ENCODE results near the gene PLA2G3. TPM values are rescaled to one million over a fixed set of nuclear protein-coding genes. Genes with fewer than 3 reads are reported as not detected.

The PLA2G3 gene
- total RNA-seq, 1 donor from 2014 or later: 5.0 TPM

DNA sequence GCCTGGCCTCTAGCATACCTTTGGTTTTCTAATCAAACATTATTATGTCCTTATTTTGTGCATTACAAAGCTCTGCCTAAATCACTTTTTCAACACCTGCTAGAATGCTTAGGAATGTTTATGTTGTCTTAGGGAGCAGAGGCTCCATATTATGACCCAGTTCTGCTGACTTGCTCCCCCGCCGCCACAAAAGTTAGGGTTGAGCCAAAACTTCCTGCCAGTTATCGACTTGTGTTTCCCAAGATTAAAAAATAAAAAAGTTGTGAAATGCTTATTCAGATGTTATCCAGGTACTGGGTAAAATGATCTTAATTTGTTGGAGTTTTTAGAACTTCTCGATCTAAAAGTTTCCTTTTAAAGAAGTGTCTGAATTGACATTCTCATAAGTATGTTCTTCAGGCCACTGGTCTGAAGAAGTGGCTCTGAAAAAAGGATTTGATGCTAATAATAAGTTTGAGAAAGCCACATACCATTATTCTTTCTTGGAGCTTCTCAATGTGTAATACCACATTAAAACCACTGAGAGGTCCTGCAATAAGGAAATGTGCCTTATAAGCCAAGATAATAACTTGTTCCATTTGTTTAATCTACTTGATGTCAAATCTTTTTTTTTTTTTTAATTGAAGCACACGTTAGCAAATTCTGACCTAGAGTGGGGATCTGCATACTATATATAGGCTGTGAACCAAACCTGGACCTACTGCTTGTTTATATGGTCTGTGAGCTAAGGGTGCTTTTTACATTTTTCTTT, 21.9 kb upstream of the PLA2G3 start:
- intact Hi-C loops (cut with DNase I): no loop called here
- TF ChIP-seq CTCF (IDR thresholded peaks at IDR 0.05): no peak
- peaks cover 30% of the 10 kb centered on the region for H3K4me1 ChIP-seq
- no peak overlapping the region for H3K27ac ChIP-seq
- ATAC-seq: no peak
- no peaks in the 10 kb centered on the region for H3K9me3 ChIP-seq
- H3K36me3 ChIP-seq: peaks cover 34% of the 10 kb centered on the region
- DNase-seq: no peak
- no peaks in the 10 kb centered on the region for H3K27me3 ChIP-seq (ENCODE audit: low read depth)
- no peak overlapping the region for H3K4me3 ChIP-seq

DNA sequence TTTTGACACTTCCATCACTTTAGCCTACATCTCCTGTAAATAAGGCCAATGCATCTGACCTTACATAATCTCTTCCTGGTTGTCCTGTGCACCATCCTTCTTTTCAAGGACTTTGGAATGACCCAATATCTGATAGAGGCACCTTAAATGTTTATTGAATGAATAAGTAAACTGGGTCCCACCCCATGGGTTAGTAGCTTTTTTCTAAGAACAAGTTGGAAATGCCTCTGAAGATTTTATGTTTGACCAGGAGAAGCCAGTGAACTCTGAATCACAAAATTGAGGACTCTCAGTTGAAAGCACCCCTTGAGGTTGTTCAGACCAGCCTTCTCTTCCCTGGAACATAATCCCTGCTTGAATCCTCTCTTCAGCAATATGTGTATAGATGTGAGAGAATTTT, 21.1 kb upstream of the PLA2G3 start:
- no peaks in the 10 kb centered on the region for H3K9me3 ChIP-seq
- ATAC-seq (no peak), DNase-seq (no peak)
- no peaks in the 10 kb centered on the region for H3K27me3 ChIP-seq (ENCODE audit: low read depth)
- H3K27ac ChIP-seq: no peak overlapping the region
- TF ChIP-seq CTCF (IDR thresholded peaks at IDR 0.05): no peak
- intact Hi-C loops (cut with DNase I): no loop called here
- H3K4me3 ChIP-seq: peak overlapping the region; percentile 87
- peaks cover 30% of the 10 kb centered on the region for H3K4me1 ChIP-seq
- H3K36me3 ChIP-seq: peaks cover 28% of the 10 kb centered on the region

DNA sequence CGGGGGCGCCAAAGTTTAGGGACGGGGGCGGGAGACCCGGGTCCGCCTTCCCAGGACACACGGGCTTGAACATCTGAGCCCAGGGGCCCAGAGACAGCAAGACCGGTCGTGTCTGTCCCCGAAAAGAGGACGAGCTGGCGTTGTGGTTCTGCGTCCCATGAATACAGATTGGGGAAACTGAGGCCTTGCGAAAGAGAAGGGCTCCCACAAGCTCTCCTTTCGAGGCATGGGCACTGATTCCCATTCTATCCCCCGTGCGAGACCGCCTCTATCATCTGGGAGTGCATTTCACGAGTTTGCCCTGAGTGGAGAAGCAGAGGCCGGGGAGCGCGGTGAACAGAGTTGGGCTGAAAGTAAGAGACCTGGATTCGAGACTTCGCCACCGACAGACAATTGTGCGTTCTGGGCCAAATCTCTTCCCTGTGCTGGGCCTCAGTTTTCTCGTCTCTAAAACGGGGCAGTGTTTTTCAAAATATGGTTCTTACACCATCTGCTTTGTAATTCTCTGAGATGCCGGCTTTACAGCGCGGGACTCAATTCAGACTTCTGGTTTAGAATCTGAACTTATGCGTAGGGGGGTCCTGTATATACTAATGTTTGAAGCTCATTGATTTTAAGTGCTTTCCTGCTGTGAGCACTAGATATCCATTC, 20.1 kb upstream of the PLA2G3 start:
- peak overlapping the region; percentile 91 for H3K27ac ChIP-seq
- no peak for DNase-seq
- peaks cover 35% of the 10 kb centered on the region for H3K4me1 ChIP-seq
- ATAC-seq: peak; percentile 71 to 74
- TF ChIP-seq CTCF (IDR thresholded peaks at IDR 0.05): no peak
- intact Hi-C loops (cut with DNase I): no loop called here
- no peaks in the 10 kb centered on the region for H3K9me3 ChIP-seq
- peak overlapping the region; percentile 87 for H3K4me3 ChIP-seq
- H3K36me3 ChIP-seq: peaks cover 22% of the 10 kb centered on the region
- H3K27me3 ChIP-seq (ENCODE audit: low read depth): no peaks in the 10 kb centered on the region

DNA sequence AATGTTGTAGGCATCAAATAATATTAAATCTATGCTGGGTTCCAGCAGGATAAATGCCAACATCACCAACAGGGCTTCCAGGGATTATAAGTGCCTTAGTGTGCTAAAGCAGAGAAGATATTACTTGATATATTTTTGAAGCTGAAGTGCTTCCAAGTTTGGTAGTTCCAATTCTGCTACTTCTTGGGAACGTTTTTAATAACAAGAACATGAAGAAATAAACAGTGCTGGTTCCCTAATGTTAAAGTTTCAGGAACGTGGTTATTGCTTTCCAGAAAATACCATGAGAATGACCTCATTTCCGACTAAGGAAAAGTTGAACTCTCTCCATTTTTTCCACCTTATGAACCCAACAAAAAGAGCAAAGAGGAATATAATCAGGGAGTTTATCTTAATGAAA, 15.1 kb upstream of the PLA2G3 start:
- H3K36me3 ChIP-seq: no peaks in the 10 kb centered on the region
- TF ChIP-seq CTCF (IDR thresholded peaks at IDR 0.05): no peak
- peaks cover 5% of the 10 kb centered on the region for H3K4me1 ChIP-seq
- no peaks in the 10 kb centered on the region for H3K27me3 ChIP-seq (ENCODE audit: low read depth)
- intact Hi-C loops (cut with DNase I): no loop called here
- H3K27ac ChIP-seq: peak overlapping the region; percentile 53
- H3K4me3 ChIP-seq: no peak overlapping the region
- DNase-seq (no peak), ATAC-seq (no peak)
- no peaks in the 10 kb centered on the region for H3K9me3 ChIP-seq

GRCh38 chr22:31154975-31155374, 14.7 kb upstream of the PLA2G3 start:
- DNase-seq (no peak), ATAC-seq (no peak)
- Histone ChIP-seq H3K36me3 (no peaks in the 10 kb centered on the region), H3K9me3 (no peaks in the 10 kb centered on the region), H3K27me3 (ENCODE audit: low read depth) (no peaks in the 10 kb centered on the region), H3K27ac (peak overlapping the region; percentile 53), H3K4me3 (no peak overlapping the region), H3K4me1 (peaks cover 5% of the 10 kb centered on the region)
- intact Hi-C loops (cut with DNase I): no loop called here
- no peak for TF ChIP-seq CTCF (IDR thresholded peaks at IDR 0.05)

Measured in lower lobe of right lung (tissue), 2 donors.